HCT116 (cell line): ENCODE results near the gene GJB2. TPM values are rescaled to one million over a fixed set of nuclear protein-coding genes. Genes with fewer than 3 reads are reported as not detected.

Experiments
- ATAC-seq: fragments of 200-7000 bp; cut with Tn5 transposase; 2 replicates; pipeline ENCODE4 v1.9.1; 2020; ENCODE audit warnings: mild to moderate bottlenecking, moderate library complexity
- BruUV-seq: library from RNA; stranded (reverse); fragments of 400-500 nt; replicated peaks from 2 replicates; lab custom pipeline; 2021; lab: Mats Ljungman, UMichigan
- CTCF ChIA-PET: fragments of 300-600 bp; sonication (Branson Sonifier 250); formaldehyde crosslinking; loops from one replicate; lab custom pipeline; 2021; ENCODE audit warnings: antibody characterized with exemption; lab: Charles Lee
- POLR2A ChIA-PET: fragments of 300-600, 350-600 bp; sonication (Branson Sonifier 250); formaldehyde crosslinking; loops from one replicate; lab custom pipeline; 2021; ENCODE audit warnings: antibody characterized with exemption; lab: Charles Lee
- RAD21 ChIA-PET, 2 experiments: fragments of 300-600 bp; sonication (Branson Sonifier 250); formaldehyde crosslinking; loops; one replicate each; lab custom pipeline; 2023; ENCODE audit warnings: low total read pairs in 2 of 2; ENCODE audit not compliant: uncharacterized antibody in 2 of 2, unreplicated experiment in 2 of 2, low non-redundant PET in 1 of 2; lab: Charles Lee
- DNase-seq: peaks from one replicate; pipeline ENCODE4 v3.0.0-alpha.2; 2010; ENCODE audit warnings: low read depth, low spot score
- H2AFZ ChIP-seq: fragments of 200-600 bp; shearing (Covaris generic), sonication (generic); 2 replicates; pipeline ENCODE4 v1.6.1; 2017; ENCODE audit warnings: low read depth, mixed run types, mixed read lengths, antibody characterized with exemption, low read length; ENCODE audit not compliant: poor library complexity, severe bottlenecking
- H3K27ac ChIP-seq: 2 replicates; pipeline ENCODE4 v1.5.1; 2012; ENCODE audit warnings: low read depth, low read length
- H3K27me3 ChIP-seq: fragments of 200-600 bp; sonication (generic); 2 replicates; pipeline ENCODE4 v1.6.1; 2016; ENCODE audit warnings: mixed run types, low read length, mixed read lengths; ENCODE audit not compliant: insufficient read depth
- H3K36me3 ChIP-seq, 2 experiments: fragments of 200-500 bp in 1 of 2; fragments of 200-600 bp in 1 of 2; sonication (Bioruptor generic) in 1 of 2; sonication (generic) in 1 of 2; 2 replicates each; pipeline versions ENCODE4 v1.5.1 to v1.6.1; 2014 to 2016; ENCODE audit warnings: low read length in 2 of 2, inconsistent platforms in 1 of 2, mixed read lengths in 1 of 2, mixed run types in 1 of 2; ENCODE audit not compliant: insufficient read depth in 2 of 2, control insufficient read depth in 1 of 2
- H3K4me1 ChIP-seq, 2 experiments: fragments of 200-600 bp in 1 of 2; sonication (generic) in 1 of 2; 2 replicates each; pipeline versions ENCODE4 v1.5.1 to v1.6.1; 2012 to 2017; ENCODE audit warnings: low read length in 2 of 2, inconsistent platforms in 1 of 2, mild to moderate bottlenecking in 1 of 2, mixed read lengths in 1 of 2, mixed run types in 1 of 2, moderate library complexity in 1 of 2; ENCODE audit not compliant: insufficient read depth in 2 of 2, control insufficient read depth in 1 of 2
- H3K4me2 ChIP-seq: fragments of 200-600 bp; sonication (generic); 2 replicates; pipeline ENCODE4 v1.6.1; 2017; ENCODE audit warnings: mixed run types, low read length, mixed read lengths
- H3K4me3 ChIP-seq, 2 experiments: fragments of 200-600 bp in 1 of 2; sonication (generic) in 1 of 2; replicated peaks in 1 of 2; 2 replicates each; pipeline ENCODE4 v1.5.1; 2011 to 2016; ENCODE audit warnings: low read length in 2 of 2, control low read depth in 1 of 2, low read depth in 1 of 2, mild to moderate bottlenecking in 1 of 2, mixed read lengths in 1 of 2, mixed run types in 1 of 2
- H3K79me2 ChIP-seq: fragments of 200-600 bp; sonication (generic); 2 replicates; pipeline ENCODE4 v1.6.1; 2017; ENCODE audit warnings: mild to moderate bottlenecking, mixed run types, low read length, moderate library complexity, mixed read lengths; ENCODE audit not compliant: insufficient read depth
- H3K9ac ChIP-seq: fragments of 200-600 bp; sonication (generic); 2 replicates; pipeline ENCODE4 v1.6.1; 2016; ENCODE audit warnings: low read length, mixed read lengths
- H3K9me2 ChIP-seq: fragments of 200-600 bp; sonication (generic), shearing (Covaris generic); 2 replicates; pipeline ENCODE4 v1.6.1; 2017; ENCODE audit warnings: mixed run types, mild to moderate bottlenecking, moderate library complexity; ENCODE audit not compliant: insufficient read depth
- H3K9me3 ChIP-seq, 2 experiments: fragments of 200-500 bp in 1 of 2; fragments of 200-600 bp in 1 of 2; sonication (Bioruptor generic) in 1 of 2; sonication (generic) in 1 of 2; 2 replicates each; pipeline ENCODE4 v1.6.1; 2014 to 2017; ENCODE audit warnings: low read length in 2 of 2, mixed read lengths in 2 of 2, inconsistent platforms in 1 of 2, low read depth in 1 of 2, mild to moderate bottlenecking in 1 of 2, mixed run types in 1 of 2, moderate library complexity in 1 of 2; ENCODE audit not compliant: control insufficient read depth in 1 of 2, insufficient read depth in 1 of 2
- H4K20me1 ChIP-seq: fragments of 200-600 bp; sonication (generic), shearing (Covaris generic); 2 replicates; pipeline ENCODE4 v1.6.1; 2017; ENCODE audit warnings: mixed run types, mild to moderate bottlenecking, moderate library complexity; ENCODE audit not compliant: insufficient read depth
- ATF3 ChIP-seq: IDR thresholded peaks from 2 replicates; pipeline ENCODE4 v1.6.1; 2012
- CBX3 ChIP-seq: IDR thresholded peaks from 2 replicates; pipeline ENCODE4 v1.6.1; 2012; ENCODE audit warnings: low read depth
- CEBPB ChIP-seq: IDR thresholded peaks from 2 replicates; pipeline ENCODE4 v1.6.1; 2012; ENCODE audit warnings: low read depth
- EGR1 ChIP-seq: IDR thresholded peaks from 2 replicates; pipeline ENCODE4 v1.6.1; 2012; ENCODE audit warnings: low read depth
- ELF1 ChIP-seq: IDR thresholded peaks from 2 replicates; pipeline ENCODE4 v1.6.1; 2012; ENCODE audit warnings: low read depth, borderline replicate concordance
- EZH2 ChIP-seq: fragments of 200-600 bp; sonication (generic); IDR thresholded peaks from 2 replicates; pipeline ENCODE4 v1.6.1; 2017; ENCODE audit warnings: antibody characterized with exemption, mixed run types
- EZH2phosphoT487 ChIP-seq: fragments of 200-600 bp; IDR thresholded peaks from 2 replicates; pipeline ENCODE4 v1.6.1; 2018; ENCODE audit warnings: antibody characterized with exemption, borderline replicate concordance
- FOSL1 ChIP-seq: IDR thresholded peaks from 2 replicates; pipeline ENCODE4 v1.6.1; 2012; ENCODE audit warnings: low read depth
- JUND ChIP-seq: IDR thresholded peaks from 2 replicates; pipeline ENCODE4 v1.6.1; 2012
- MAX ChIP-seq: IDR thresholded peaks from 2 replicates; pipeline ENCODE4 v1.6.1; 2012
- POLR2A ChIP-seq: IDR thresholded peaks from 2 replicates; pipeline ENCODE4 v1.7.0; 2011; ENCODE audit warnings: borderline replicate concordance; ENCODE audit not compliant: insufficient read depth, insufficient read length; ENCODE audit errors: extremely low read depth
- REST ChIP-seq: IDR thresholded peaks from 2 replicates; pipeline ENCODE4 v1.6.1; 2012; ENCODE audit warnings: low read depth
- SIN3A ChIP-seq: IDR thresholded peaks from 2 replicates; pipeline ENCODE4 v1.6.1; 2012; ENCODE audit warnings: low read depth
- SP1 ChIP-seq: IDR thresholded peaks from 2 replicates; pipeline ENCODE4 v1.6.1; 2012; ENCODE audit warnings: low read depth
- SRF ChIP-seq: IDR thresholded peaks from 2 replicates; pipeline ENCODE4 v1.6.1; 2012; ENCODE audit warnings: low read depth
- TCF7L2 ChIP-seq: IDR thresholded peaks from 2 replicates; pipeline ENCODE4 v1.7.0; 2011; ENCODE audit warnings: borderline replicate concordance, inconsistent platforms; ENCODE audit not compliant: insufficient read depth, insufficient read length; ENCODE audit errors: extremely low read depth
- YY1 ChIP-seq: IDR thresholded peaks from 2 replicates; pipeline ENCODE4 v1.6.1; 2011; ENCODE audit warnings: low read length, low read depth, moderate library complexity, mild to moderate bottlenecking; ENCODE audit not compliant: insufficient replicate concordance; ENCODE audit errors: extremely low read depth
- ZBTB33 ChIP-seq: IDR thresholded peaks from 2 replicates; pipeline ENCODE4 v1.6.1; 2011; ENCODE audit warnings: mild to moderate bottlenecking, low read length, moderate library complexity; ENCODE audit not compliant: insufficient replicate concordance; ENCODE audit errors: extremely low read depth
- ZFX ChIP-seq: fragments of 450-650 bp; IDR thresholded peaks from 2 replicates; pipeline ENCODE4 v1.6.1; 2017
- ZNF274 ChIP-seq: fragments of 200-500 bp; sonication (Bioruptor generic); IDR thresholded peaks from 2 replicates; pipeline ENCODE4 v1.6.1; 2014; ENCODE audit warnings: mild to moderate bottlenecking, low read depth, low read length, inconsistent platforms
- intact Hi-C: fragments of 100-400 bp; cut with micrococcal nuclease; formaldehyde crosslinking; loops from 2 replicates; pipeline ENCODE4 v1.10.0; 2022
- total RNA-seq: library from RNA; stranded (reverse); gene quantifications from one replicate; pipeline ENCODE4 v1.2.1, GENCODE V29; 2021; ENCODE audit not compliant: unreplicated experiment

The GJB2 gene
- total RNA-seq, 1 experiment from 2014 or later = 44.7 TPM

- BruUV-seq = no TSS peak
- CTCF ChIA-PET = no interaction called here
- POLR2A ChIA-PET = no interaction called here
- Histone ChIP-seq H4K20me1 (no peaks in the 10 kb centered on the region), H3K27me3 (no peaks in the 10 kb centered on the region), H2AFZ (no peak overlapping the region), H3K79me2 (no peaks in the 10 kb centered on the region), H3K4me2 (no peak overlapping the region), H3K4me3 (no peak overlapping the region), H3K4me1 (no peaks in the 10 kb centered on the region), H3K36me3 (no peaks in the 10 kb centered on the region), H3K9me3 (no peaks in the 10 kb centered on the region), H3K9me2 (no peaks in the 10 kb centered on the region), H3K27ac (no peak overlapping the region), H3K9ac (no peak overlapping the region)
- ATAC-seq = no peak
- RAD21 ChIA-PET = no interaction called here
- no peak for DNase-seq
- TF ChIP-seq ATF3 (no peak), ELF1 (no peak), SRF (no peak), EZH2 (no peak), ZNF274 (no peak), SIN3A (no peak), EZH2phosphoT487 (no peak), CBX3 (no peak), YY1 (no peak), JUND (no peak), POLR2A (no peak), ZFX (no peak), CEBPB (no peak), EGR1 (no peak), REST (no peak), TCF7L2 (no peak), FOSL1 (no peak), MAX (no peak), SP1 (no peak), ZBTB33 (no peak)
- intact Hi-C loops = no loop called here
Measured at GRCh38 chr13:20148501-20149183, 44.1 kb downstream of the GJB2 start.
